Neural cell (in vitro differentiated cells): ENCODE data around the gene TGFA. TPM values are rescaled to one million over a fixed set of nuclear protein-coding genes. Genes with fewer than 3 reads are reported as not detected.

Experiments used
- H2AFZ ChIP-seq: fragments of 200-600, 300-800 bp; sonication (generic), shearing (Covaris generic); 2 replicates; pipeline ENCODE4 v1.6.0; 2014; ENCODE audit warnings: low read depth, mild to moderate bottlenecking, antibody characterized with exemption, low read length, moderate library complexity
- H3F3A ChIP-seq: fragments of 200-600 bp; shearing (Covaris generic); 2 replicates; pipeline ENCODE4 v1.6.1; 2016; ENCODE audit warnings: mild to moderate bottlenecking, moderate library complexity, mixed read lengths, antibody characterized with exemption, low read length; ENCODE audit not compliant: insufficient read depth, poor library complexity, severe bottlenecking
- H3K27ac ChIP-seq: fragments of 200-600, 300-800 bp; sonication (generic), shearing (Covaris generic); 2 replicates; pipeline ENCODE4 v1.5.1; 2014; ENCODE audit warnings: mild to moderate bottlenecking, low read length, moderate library complexity
- H3K27me3 ChIP-seq: fragments of 300-800, 200-600 bp; sonication (generic), shearing (Covaris generic); 2 replicates; pipeline ENCODE4 v1.6.0; 2014; ENCODE audit warnings: mild to moderate bottlenecking, low read depth, low read length, moderate library complexity; ENCODE audit not compliant: insufficient read depth
- H3K36me3 ChIP-seq: fragments of 300-800, 200-600 bp; sonication (generic), shearing (Covaris generic); 2 replicates; pipeline ENCODE4 v1.5.1; 2014; ENCODE audit warnings: mild to moderate bottlenecking, antibody characterized with exemption, low read length, moderate library complexity; ENCODE audit not compliant: insufficient read depth
- H3K4me2 ChIP-seq: fragments of 300-800, 200-600 bp; sonication (generic), shearing (Covaris generic); 2 replicates; pipeline ENCODE4 v1.6.0; 2014; ENCODE audit warnings: mild to moderate bottlenecking, low read length
- H3K4me3 ChIP-seq: fragments of 300-800, 200-600 bp; sonication (generic), shearing (Covaris generic); 2 replicates; pipeline ENCODE4 v1.5.1; 2014; ENCODE audit warnings: mild to moderate bottlenecking, low read length, moderate library complexity
- H3K79me2 ChIP-seq: fragments of 200-600 bp; shearing (Covaris generic); replicated peaks from 2 replicates; pipeline ENCODE4 v1.6.0; 2014; ENCODE audit warnings: mild to moderate bottlenecking, low read length, moderate library complexity; ENCODE audit not compliant: insufficient read depth
- H3K9ac ChIP-seq: fragments of 300-800, 200-600 bp; sonication (generic), shearing (Covaris generic); 2 replicates; pipeline ENCODE4 v1.6.1; 2016; ENCODE audit warnings: mild to moderate bottlenecking, low read length, mixed read lengths
- H3K9me2 ChIP-seq: fragments of 200-600 bp; shearing (Covaris generic); 2 replicates; pipeline ENCODE4 v1.6.1; 2016; ENCODE audit warnings: mild to moderate bottlenecking, low read length, mixed read lengths; ENCODE audit not compliant: insufficient read depth
- H3K9me3 ChIP-seq: fragments of 200-600, 300-800 bp; sonication (generic), shearing (Covaris generic); 2 replicates; pipeline ENCODE4 v1.6.1; 2016; ENCODE audit warnings: mild to moderate bottlenecking, mixed run types, low read length, moderate library complexity, mixed read lengths
- H4K20me1 ChIP-seq: fragments of 200-600 bp; shearing (Covaris generic); 2 replicates; pipeline ENCODE4 v1.6.1; 2016; ENCODE audit warnings: mild to moderate bottlenecking, mixed run types; ENCODE audit not compliant: insufficient read depth
- EP300 ChIP-seq: fragments of 450-650 bp; conservative IDR thresholded peaks from 2 replicates; pipeline ENCODE4 v1.6.1; 2014; ENCODE audit warnings: antibody characterized with exemption, mild to moderate bottlenecking, moderate library complexity; ENCODE audit not compliant: poor library complexity, severe bottlenecking
- EZH2 ChIP-seq: fragments of 200-600, 300-800 bp; shearing (Covaris generic), sonication (generic); IDR thresholded peaks from 2 replicates; pipeline ENCODE4 v1.6.1; 2014; ENCODE audit warnings: antibody characterized with exemption, low read length, borderline replicate concordance, mild to moderate bottlenecking; ENCODE audit not compliant: insufficient read depth, poor library complexity, severe bottlenecking
- MXI1 ChIP-seq: fragments of 450-650 bp; conservative IDR thresholded peaks from 2 replicates; pipeline ENCODE4 v1.6.1; 2014; ENCODE audit warnings: antibody characterized with exemption, mild to moderate bottlenecking; ENCODE audit not compliant: poor library complexity, severe bottlenecking
- POLR2AphosphoS5 ChIP-seq: IDR thresholded peaks from 2 replicates; pipeline ENCODE4 v1.6.1; 2012
- RAD21 ChIP-seq: fragments of 450-650 bp; conservative IDR thresholded peaks from 2 replicates; pipeline ENCODE4 v1.6.1; 2014; ENCODE audit warnings: antibody characterized with exemption, mild to moderate bottlenecking, moderate library complexity
- SMC3 ChIP-seq: fragments of 450-650 bp; conservative IDR thresholded peaks from 2 replicates; pipeline ENCODE4 v1.6.1; 2014; ENCODE audit warnings: antibody characterized with exemption, mild to moderate bottlenecking, moderate library complexity; ENCODE audit not compliant: poor library complexity
- TAF1 ChIP-seq: IDR thresholded peaks from 2 replicates; pipeline ENCODE4 v1.6.1; 2012; ENCODE audit warnings: low read depth
- polyA plus RNA-seq: library from polyadenylated mRNA; depleted of rRNA; stranded (reverse); fragments of >200 nt; gene quantifications from 2 replicates; pipeline ENCODE4 v1.2.3, GENCODE V29; 2014
- TF ChIP-seq, protein P1 (sequence below): fragments of 450-650 bp; IDR thresholded peaks from 2 replicates; pipeline ENCODE4 v1.5.1; 2014; ENCODE audit warnings: antibody characterized with exemption, mild to moderate bottlenecking, moderate library complexity; ENCODE audit not compliant: poor library complexity, severe bottlenecking
- TF ChIP-seq, protein P2 (sequence below): IDR thresholded peaks from 2 replicates; pipeline ENCODE4 v1.6.1; 2012; ENCODE audit warnings: borderline replicate concordance

The TGFA gene
- polyA plus RNA-seq, 1 donor from 2014 or later = 0.85 TPM

DNA sequence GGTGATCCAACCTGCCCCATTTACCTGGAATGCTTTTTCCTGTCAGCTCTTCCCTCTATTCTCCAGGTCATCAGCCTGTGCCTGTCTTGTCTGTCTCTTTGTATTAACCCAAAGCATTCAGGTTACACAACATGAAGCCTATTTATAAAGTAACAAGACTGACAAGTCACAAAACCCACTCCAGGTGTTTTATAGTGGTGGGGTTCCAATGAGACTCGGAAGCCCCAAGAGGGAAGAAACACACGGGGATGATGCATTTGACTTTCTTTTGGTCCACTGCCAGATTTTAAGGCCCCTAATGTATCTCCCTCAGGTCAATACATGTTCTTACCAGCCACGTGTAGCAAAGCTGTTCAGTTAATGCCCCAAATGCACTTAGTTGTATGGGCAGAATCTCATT is 27.5 kb downstream of the TGFA start:
- Histone ChIP-seq H3K27ac (no peak overlapping the region), H3K27me3 (no peaks in the 10 kb centered on the region), H2AFZ (no peak overlapping the region), H3K79me2 (no peaks in the 10 kb centered on the region), H3K4me2 (no peak overlapping the region), H3K9ac (no peak overlapping the region), H3F3A (no peaks in the 10 kb centered on the region), H3K4me3 (no peak overlapping the region), H4K20me1 (no peaks in the 10 kb centered on the region), H3K9me2 (no peaks in the 10 kb centered on the region), H3K36me3 (no peaks in the 10 kb centered on the region), H3K9me3 (no peaks in the 10 kb centered on the region)
- TF ChIP-seq EZH2 = no peak

DNA sequence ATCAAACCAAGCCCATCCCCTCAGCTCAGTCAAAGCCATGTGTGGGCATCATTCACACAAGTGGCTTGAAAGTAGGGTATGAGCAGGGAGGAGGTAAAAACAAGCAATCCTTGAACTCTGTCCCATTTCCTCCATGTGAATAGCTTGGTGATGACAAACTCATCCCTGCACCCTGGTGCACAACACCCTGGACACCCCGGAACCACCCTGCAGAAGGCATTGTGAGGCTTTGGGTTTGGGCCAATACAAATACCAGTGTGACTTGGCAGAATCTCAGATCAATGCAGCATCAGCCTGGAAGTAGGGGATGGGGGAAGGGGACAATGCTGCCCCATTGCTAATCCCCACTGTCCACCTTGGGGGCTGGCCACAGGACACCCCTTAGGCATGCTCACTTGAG is 28.6 kb downstream of the TGFA start:
- Histone ChIP-seq H2AFZ (no peak overlapping the region), H3K9ac (no peak overlapping the region), H3K4me2 (no peak overlapping the region), H3F3A (no peaks in the 10 kb centered on the region), H4K20me1 (no peaks in the 10 kb centered on the region), H3K9me2 (no peaks in the 10 kb centered on the region), H3K79me2 (no peaks in the 10 kb centered on the region), H3K27ac (no peak overlapping the region), H3K36me3 (no peaks in the 10 kb centered on the region), H3K27me3 (no peaks in the 10 kb centered on the region), H3K9me3 (no peaks in the 10 kb centered on the region), H3K4me3 (no peak overlapping the region)
- TF ChIP-seq POLR2AphosphoS5 (no peak), RAD21 (no peak), EP300 (no peak), MXI1 (no peak), TAF1 (no peak), EZH2 (no peak), SMC3 (no peak)
- TF ChIP-seq, protein P1, sequence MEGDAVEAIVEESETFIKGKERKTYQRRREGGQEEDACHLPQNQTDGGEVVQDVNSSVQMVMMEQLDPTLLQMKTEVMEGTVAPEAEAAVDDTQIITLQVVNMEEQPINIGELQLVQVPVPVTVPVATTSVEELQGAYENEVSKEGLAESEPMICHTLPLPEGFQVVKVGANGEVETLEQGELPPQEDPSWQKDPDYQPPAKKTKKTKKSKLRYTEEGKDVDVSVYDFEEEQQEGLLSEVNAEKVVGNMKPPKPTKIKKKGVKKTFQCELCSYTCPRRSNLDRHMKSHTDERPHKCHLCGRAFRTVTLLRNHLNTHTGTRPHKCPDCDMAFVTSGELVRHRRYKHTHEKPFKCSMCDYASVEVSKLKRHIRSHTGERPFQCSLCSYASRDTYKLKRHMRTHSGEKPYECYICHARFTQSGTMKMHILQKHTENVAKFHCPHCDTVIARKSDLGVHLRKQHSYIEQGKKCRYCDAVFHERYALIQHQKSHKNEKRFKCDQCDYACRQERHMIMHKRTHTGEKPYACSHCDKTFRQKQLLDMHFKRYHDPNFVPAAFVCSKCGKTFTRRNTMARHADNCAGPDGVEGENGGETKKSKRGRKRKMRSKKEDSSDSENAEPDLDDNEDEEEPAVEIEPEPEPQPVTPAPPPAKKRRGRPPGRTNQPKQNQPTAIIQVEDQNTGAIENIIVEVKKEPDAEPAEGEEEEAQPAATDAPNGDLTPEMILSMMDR = no peak
- TF ChIP-seq, protein P2, sequence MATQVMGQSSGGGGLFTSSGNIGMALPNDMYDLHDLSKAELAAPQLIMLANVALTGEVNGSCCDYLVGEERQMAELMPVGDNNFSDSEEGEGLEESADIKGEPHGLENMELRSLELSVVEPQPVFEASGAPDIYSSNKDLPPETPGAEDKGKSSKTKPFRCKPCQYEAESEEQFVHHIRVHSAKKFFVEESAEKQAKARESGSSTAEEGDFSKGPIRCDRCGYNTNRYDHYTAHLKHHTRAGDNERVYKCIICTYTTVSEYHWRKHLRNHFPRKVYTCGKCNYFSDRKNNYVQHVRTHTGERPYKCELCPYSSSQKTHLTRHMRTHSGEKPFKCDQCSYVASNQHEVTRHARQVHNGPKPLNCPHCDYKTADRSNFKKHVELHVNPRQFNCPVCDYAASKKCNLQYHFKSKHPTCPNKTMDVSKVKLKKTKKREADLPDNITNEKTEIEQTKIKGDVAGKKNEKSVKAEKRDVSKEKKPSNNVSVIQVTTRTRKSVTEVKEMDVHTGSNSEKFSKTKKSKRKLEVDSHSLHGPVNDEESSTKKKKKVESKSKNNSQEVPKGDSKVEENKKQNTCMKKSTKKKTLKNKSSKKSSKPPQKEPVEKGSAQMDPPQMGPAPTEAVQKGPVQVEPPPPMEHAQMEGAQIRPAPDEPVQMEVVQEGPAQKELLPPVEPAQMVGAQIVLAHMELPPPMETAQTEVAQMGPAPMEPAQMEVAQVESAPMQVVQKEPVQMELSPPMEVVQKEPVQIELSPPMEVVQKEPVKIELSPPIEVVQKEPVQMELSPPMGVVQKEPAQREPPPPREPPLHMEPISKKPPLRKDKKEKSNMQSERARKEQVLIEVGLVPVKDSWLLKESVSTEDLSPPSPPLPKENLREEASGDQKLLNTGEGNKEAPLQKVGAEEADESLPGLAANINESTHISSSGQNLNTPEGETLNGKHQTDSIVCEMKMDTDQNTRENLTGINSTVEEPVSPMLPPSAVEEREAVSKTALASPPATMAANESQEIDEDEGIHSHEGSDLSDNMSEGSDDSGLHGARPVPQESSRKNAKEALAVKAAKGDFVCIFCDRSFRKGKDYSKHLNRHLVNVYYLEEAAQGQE = no peak
